GM10847 (cell line): ENCODE measurements around the gene MICA.

Experiments
- POLR2A ChIP-seq: IDR thresholded peaks from 2 replicates; pipeline ENCODE4 v1.6.1; 2011; ENCODE audit not compliant: insufficient read length; ENCODE audit errors: extremely low read depth

Gene MICA

DNA sequence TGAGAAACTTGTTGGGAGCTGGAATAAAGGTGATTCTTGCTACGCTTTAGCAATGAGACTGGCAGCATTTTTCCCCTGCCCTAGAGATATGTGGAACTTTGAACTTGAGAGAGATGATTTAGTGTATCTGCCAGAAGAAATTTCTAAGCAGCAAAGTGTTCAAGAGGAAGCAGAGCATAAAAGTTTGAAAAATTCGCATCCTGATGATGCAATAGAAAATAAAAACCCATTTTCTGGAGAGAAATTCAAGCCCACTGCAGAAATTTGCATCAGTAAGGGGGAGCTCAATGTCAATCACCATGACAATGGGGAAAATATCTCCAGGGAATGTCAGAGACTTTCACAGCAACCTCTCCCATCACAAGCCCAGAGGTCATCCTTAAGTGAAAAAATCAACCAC, 35.3 kb downstream of the MICA start:
- no peak for TF ChIP-seq POLR2A

DNA sequence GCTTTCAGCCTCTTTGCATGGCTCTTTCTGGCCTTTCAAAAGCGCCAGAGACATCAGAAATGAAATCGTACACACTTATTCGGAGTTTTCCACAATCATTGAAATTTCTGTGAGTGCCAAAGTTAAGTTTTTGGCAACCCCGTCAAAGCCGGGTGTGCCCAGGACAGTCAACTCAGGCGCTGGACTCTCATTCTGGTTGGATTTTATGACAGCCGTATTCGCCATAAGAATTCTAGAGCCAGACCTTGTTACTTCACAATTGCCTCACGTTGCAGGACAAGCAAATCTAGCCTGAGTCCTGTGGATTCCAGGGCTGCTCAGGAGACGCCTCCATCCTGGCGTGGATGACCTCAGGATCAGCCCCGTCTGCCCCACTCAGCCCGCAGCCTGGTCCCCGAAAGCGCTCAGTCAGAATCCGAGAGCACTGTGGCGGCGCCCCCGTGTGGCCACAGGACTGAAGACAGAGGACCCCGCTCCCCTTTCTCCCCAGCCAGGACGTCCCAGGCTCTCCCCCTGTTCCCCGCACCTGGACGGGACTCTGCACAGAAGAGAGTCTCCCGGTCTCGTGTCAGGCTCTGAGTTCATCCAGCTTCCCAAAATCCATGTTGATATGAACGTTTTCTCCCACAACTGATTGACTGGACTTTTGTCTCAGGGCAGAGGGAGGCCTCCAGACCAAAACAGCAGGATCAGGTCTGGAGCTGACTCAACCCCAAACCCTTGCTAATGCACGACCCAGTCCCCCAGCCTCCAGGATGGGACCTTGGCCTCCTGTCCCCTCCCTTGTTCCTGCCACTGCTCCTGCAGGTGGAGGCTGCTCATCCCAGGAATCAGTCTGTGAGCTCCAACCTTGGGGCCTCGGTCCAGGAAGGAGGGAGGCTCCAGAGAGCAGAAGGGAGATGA, 38.2 kb downstream of the MICA start:
- no peak for TF ChIP-seq POLR2A

DNA sequence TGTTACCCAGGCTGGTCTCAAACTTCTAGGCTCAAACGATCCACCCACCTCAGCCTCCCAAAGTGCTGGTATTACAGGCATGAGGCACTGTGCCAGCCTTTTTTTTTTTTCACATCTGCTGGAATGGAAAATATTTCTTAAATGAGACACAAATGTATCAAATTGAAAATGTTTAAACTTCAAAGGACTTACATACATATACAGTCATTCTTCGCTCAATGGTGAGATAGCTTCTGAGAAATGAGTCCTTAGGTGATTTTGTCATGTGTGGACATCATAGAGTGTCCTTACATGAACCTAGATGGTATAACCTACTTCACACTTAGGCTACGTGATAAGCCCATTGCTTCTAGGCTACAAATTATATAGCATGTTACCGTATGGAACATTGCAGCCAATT, 43.1 kb downstream of the MICA start:
- no peak for TF ChIP-seq POLR2A

DNA sequence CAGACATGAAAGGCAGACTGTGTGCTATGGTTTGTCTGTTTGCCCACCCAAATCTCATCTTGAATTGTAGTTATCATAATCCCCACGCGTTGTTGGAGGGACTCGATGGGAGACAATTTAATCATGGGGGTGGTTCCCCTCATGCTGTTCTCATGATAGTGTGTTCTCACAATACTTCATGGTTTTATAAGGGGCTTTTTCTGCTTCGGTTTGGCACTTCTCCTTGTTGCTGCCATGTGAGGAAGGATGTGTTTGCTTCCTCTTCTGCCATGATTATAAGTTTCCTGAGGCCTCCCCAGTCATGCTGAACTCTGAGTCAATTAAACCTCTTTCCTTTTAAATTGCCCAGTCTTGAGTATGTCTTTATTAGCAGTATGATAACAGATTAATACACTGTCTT, 47.4 kb downstream of the MICA start:
- no peak for TF ChIP-seq POLR2A

DNA sequence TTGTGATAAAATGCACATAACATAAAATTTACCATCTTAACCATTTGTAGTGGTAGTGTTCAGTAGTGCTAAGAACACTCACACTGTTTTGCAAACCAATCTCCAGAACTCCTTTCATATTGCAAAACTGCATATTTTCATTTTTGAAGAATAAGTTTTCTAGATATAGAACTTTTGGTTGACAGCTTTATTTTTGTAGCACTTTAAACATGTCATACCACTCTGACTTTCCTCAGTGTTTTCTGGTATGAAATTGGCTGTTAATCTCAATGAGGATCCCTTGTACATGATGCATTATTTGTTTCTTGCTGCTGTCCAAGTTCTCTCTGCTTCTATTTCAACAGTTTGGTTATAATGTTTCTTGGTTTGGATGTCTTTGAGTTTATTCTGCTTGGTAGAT, 49.5 kb downstream of the MICA start:
- no peak for TF ChIP-seq POLR2A

DNA sequence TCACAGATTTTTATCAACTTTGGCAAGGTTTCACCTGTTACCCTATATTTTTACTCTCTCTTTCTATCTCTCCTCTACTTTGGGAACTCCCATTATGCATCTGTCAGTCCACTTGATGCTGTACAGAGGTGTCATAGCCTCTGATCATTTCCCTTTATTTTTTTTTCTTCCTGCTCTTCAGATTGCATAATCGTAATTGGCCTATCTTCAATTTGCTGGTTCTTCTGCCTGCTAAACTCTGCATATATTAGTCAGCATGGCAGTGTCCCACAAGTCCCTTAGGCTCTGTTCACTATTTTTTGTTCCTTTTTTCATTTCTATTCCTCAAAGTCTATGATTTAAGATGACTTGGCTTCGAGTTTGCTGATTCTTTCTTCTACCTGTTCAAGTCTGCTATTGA, 49.9 kb downstream of the MICA start:
- no peak for TF ChIP-seq POLR2A

DNA sequence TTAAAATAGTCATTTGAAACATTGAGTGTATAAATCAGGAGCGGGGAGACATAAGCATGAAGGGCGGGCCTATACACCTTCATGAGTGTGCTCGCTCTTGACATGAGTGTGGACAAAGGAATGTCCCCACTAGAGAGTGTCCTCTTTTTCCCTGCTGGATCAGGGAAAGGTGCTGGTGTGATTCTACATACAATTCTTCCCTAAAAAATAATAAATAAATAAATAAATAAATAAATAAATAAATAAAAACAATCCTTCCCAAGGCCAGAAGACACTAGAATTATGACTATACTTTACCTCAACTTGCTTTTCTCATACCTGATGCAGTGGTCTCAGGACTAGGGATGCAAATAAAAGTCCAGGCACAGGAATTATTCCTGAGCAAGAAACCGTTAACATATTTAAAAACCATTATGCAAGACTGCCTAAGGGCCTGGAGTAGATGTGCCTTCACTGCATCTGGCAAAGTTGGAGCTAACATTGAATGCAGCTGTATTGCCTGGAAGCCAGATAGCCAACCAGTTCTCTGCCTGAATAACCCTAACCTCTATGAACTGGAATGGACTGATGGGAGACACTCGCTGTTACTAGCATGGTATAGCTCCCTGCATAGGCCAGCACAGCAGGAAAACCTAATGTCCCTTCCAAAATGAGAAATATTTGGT, 57.1 kb downstream of the MICA start:
- no peak for TF ChIP-seq POLR2A

DNA sequence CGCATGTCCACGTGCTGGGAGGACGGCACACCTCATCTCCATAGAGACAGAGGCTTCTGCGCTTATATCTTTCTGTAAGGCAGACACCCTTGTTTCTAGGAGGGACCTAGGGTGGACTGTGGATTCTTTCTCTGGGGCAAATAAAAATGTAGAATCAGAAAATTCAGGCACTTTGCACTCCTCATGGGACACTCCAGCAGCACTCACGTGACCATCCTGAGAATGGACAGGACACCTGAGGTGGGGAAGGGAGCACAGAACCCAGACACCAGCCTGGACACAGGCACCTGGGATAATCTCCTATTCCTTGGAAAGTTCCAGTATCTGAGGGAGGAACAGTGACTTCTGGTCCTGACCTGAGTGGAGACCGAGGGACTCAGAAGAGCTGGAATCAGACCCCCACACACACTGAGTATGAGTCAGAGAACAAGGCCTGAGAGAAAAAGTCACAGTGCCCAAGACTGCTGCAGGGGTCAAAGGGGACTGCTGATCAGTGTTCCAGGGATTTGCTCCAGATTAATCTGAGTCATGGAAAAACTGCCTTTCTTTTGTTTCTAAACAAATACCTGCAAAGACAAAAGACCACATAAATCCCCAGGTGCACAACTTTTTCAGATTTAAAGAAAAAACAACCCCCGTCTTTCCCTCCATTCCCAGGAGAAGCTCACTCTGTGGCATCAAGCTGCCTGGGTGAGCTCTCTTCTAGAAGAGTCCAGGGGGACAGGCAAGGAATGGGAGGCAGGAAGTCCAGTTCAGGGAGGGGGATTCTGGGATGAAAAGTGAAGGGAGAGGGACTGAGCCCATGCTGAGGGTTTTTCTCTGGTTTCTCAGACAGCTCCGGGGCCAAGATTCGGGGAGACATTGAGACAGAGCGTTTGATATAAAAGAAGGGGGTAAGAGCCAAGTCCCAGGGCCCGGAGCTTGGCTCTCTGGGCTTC, 58.9 kb downstream of the MICA start:
- TF ChIP-seq POLR2A, result no peak

DNA sequence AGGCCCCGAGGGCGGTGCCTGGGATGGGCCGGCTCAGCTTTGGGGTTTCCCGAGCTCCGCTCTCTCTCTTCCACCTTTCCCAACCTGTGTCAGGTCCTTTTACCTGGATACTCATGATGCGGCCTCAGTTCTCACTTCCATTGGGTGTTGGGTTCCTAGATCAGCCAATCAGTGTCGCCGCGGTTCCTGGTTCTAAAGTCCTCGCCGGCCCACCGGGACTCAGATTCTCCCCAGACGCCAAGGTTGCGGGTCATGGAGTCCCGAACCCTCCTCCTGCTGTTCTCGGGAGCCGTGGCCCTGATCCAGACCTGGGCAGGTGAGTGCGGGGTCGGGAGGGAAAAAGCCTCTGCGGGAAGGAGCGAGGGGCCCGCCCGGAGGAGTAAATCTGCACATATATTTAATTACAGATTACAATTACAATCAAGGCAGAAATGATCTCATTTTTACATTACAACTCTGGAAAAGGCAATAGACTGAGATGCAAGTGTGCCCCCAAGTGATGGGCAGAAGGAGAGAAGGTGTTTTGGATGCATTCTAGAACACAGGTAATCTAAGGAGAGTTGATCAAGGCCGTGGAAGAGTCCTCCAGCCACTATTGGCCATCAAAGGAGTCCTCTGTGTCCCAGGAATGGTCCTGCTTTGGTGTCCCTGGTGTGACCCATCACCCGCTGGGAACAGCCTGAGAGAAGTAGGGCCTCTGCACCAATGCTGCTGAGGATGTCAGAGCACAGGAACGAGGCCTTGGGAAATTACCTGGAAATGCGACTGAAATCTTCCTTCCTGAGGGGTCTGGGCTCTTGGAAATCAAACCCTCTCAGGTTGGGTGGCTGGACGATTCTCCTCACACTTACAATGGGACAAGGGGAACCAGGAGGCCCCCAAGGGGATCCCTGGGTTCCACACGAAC, 59.8 kb downstream of the MICA start:
- TF ChIP-seq POLR2A, result peak; percentile 89

DNA sequence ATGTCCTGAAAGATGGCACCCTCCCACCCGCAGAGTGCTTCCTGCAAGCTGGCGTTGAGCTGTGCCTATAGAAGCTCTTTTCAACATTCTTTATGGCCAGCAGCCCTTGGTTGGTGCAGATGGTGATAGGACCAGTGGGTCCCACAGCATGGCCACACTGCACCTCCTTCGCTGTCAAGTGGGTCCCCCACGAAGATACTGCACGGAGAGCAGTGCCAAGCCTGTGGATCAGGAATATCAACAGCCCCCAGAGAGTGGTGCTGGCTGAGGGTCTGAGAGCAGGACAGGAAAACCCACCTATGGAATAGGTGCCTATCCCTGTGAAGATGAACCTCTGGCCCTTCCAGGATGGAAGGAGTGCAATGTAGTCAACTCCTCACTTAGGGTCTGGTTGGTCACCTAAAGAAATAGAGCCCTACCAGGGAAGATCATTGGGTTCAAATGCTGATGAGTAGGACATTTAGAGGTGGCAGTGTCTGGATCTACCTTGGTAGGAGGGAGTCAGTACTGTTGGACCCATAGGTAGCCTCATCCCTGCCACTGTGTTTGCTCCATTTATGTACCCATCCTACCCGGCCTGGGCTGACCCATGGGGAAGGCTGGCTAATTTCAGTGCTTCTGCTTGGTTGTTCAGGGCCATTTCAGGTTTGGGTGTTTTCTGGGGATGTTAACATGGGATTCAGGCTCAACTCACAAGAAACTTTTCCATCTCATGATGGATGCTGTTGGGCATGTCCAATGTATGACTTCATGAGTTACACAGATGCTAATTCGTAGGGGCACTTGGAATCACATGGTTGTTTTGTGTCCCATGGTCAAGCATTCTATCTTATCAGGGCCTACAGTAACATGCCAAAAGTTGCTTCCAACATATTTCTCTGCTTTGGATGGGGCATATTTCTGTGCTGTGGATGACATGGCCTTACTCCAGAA, 61.1 kb downstream of the MICA start:
- TF ChIP-seq POLR2A, result no peak
